22Rv1 (cell line): ENCODE data around the gene LILRA6.

Experiments
- H3K27ac ChIP-seq: fragments of 450-650 bp; 2 replicates; pipeline ENCODE4 v1.5.1; 2017
- CTCF ChIP-seq: fragments of 450-650 bp; IDR thresholded peaks from 2 replicates; pipeline ENCODE4 v1.5.1; 2017; ENCODE audit warnings: mild to moderate bottlenecking
- ZFX ChIP-seq: fragments of 450-650 bp; IDR thresholded peaks from 2 replicates; pipeline ENCODE4 v1.6.1; 2017; ENCODE audit warnings: antibody characterized with exemption, borderline replicate concordance

LILRA6 gene

GRCh38 chr19:54262066-54262465, 19.5 kb upstream of the LILRA6 start:
- TF ChIP-seq ZFX (no peak), CTCF (no peak)
- no peak overlapping the region for H3K27ac ChIP-seq

- no peak within 1 kb of the TSS for H3K27ac ChIP-seq
- TF ChIP-seq CTCF, result no peak
- TF ChIP-seq ZFX, result no peak
Observed at GRCh38 chr19:54257116-54257480, 14.5 kb upstream of the LILRA6 start, which contains the start of gene LILRB5. Gene LILRB5 (minus strand): TSS chr19:54257273. CDS start chr19:54257193, 80 bp downstream.

GRCh38 chr19:54256250-54257115, 13.9 kb upstream of the LILRA6 start:
- H3K27ac ChIP-seq, result no peak overlapping the region
- TF ChIP-seq CTCF, result no peak
- TF ChIP-seq ZFX, result no peak

- TF ChIP-seq CTCF, result no peak
- no peak for TF ChIP-seq ZFX
- H3K27ac ChIP-seq, result no peak overlapping the region
Observed at GRCh38 chr19:54255105-54255775, 12.7 kb upstream of the LILRA6 start.

GRCh38 chr19:54254195-54254906, 11.8 kb upstream of the LILRA6 start:
- H3K27ac ChIP-seq, result no peak overlapping the region
- no peak for TF ChIP-seq ZFX
- TF ChIP-seq CTCF, result no peak

GRCh38 chr19:54253331-54254194, 11.0 kb upstream of the LILRA6 start:
- no peak overlapping the region for H3K27ac ChIP-seq
- TF ChIP-seq ZFX (no peak), CTCF (no peak)
